ENCODE measurements around the gene WWC1.
A peak's percentile ranks its signal among the peaks of the same experiment; 100 is the strongest.

The WWC1 gene

DNA sequence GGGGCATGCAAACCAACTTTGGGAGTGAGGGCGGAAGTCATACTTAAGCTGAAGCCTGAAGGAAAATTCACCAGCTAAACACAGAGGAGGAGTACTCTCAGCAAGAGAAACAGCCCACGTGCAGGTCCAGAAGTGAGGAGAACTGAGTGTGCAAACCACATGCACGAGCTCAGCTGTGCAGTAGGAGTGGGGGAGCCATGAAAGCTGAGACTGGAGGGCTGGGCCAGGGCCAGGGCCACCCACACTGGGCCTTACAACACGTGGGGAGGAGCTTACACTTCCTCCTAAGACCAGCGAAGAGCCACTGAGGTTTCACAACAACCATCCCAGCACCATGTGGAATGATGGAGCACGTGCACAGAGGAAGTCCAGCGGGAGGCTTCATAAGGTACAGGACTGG, 9.3 kb upstream of the WWC1 start:
- Histone ChIP-seq H2BK5ac (ENCODE audit: low read depth, low read length, poor library complexity, severe bottlenecking) (no peak overlapping the region), H4K8ac (ENCODE audit: low read length) (no peak overlapping the region), H3K27ac (ENCODE audit: low read length, poor library complexity, severe bottlenecking) (no peak overlapping the region), H4K91ac (ENCODE audit: low read length) (no peak overlapping the region), H3K14ac (ENCODE audit: low read length in 2 of 2) (no peak overlapping the region), H3K18ac (ENCODE audit: low read depth in 1 of 2, low read length in 2 of 2) (no peak overlapping the region), H2AFZ (ENCODE audit: low read depth, low read length) (no peak overlapping the region), H3K4me3 (ENCODE audit: insufficient read depth in 1 of 2, low read depth in 1 of 2, low read length in 2 of 2) (no peak overlapping the region), H3K4me1 (ENCODE audit: control insufficient read depth, insufficient read depth, low read depth, low read length) (peaks cover 8% of the 10 kb centered on the region), H2BK12ac (ENCODE audit: low read length in 2 of 2) (no peak overlapping the region), H3K79me1 (replicated peaks; ENCODE audit: low read length, poor library complexity, severe bottlenecking) (no peaks in the 10 kb centered on the region), H3K9me3 (ENCODE audit: control insufficient read depth, low read length) (peaks cover 26% of the 10 kb centered on the region), H3K4ac (ENCODE audit: low read depth in 1 of 2, low read length in 2 of 2) (no peak overlapping the region), H3K4me2 (ENCODE audit: low read length, poor library complexity, severe bottlenecking) (no peak overlapping the region), H3K9ac (ENCODE audit: low read length) (no peak overlapping the region), H2AK5ac (ENCODE audit: low read length, severe bottlenecking) (no peak overlapping the region), H2BK120ac (ENCODE audit: low read depth, low read length) (no peak overlapping the region), H3K23ac (ENCODE audit: low read length in 2 of 2) (no peak overlapping the region), H3K27me3 (ENCODE audit: control insufficient read depth in 1 of 2, insufficient read depth in 1 of 2, low read length in 2 of 2) (peaks cover 33 to 35% of the 10 kb centered on the region in 2 experiments), H2BK15ac (ENCODE audit: low read depth, poor library complexity, severe bottlenecking) (no peak overlapping the region), H3K36me3 (ENCODE audit: control insufficient read depth in 1 of 2, insufficient read depth in 2 of 2, low read depth in 1 of 2, low read length in 2 of 2) (no peaks in the 10 kb centered on the region)
- peak; percentile 57 for DNase-seq
- 44% methylated on average over 7 of the region's 7 CpGs for WGBS

GRCh38 chr5:168284809-168285208, 6.6 kb upstream of the WWC1 start:
- Histone ChIP-seq H3K79me1 (replicated peaks; ENCODE audit: low read length, poor library complexity, severe bottlenecking) (no peaks in the 10 kb centered on the region), H3K14ac (ENCODE audit: low read length in 2 of 2) (no peak overlapping the region), H4K8ac (ENCODE audit: low read length) (no peak overlapping the region), H2BK15ac (ENCODE audit: low read depth, poor library complexity, severe bottlenecking) (no peak overlapping the region), H3K4me3 (ENCODE audit: insufficient read depth in 1 of 2, low read depth in 1 of 2, low read length in 2 of 2) (no peak overlapping the region), H2BK5ac (ENCODE audit: low read depth, low read length, poor library complexity, severe bottlenecking) (no peak overlapping the region), H3K4ac (ENCODE audit: low read depth in 1 of 2, low read length in 2 of 2) (no peak overlapping the region), H4K91ac (ENCODE audit: low read length) (no peak overlapping the region), H3K27me3 (ENCODE audit: control insufficient read depth in 1 of 2, insufficient read depth in 1 of 2, low read length in 2 of 2) (peaks cover 22 to 29% of the 10 kb centered on the region in 2 experiments), H3K9ac (ENCODE audit: low read length) (no peak overlapping the region), H3K18ac (ENCODE audit: low read depth in 1 of 2, low read length in 2 of 2) (no peak overlapping the region), H2AFZ (ENCODE audit: low read depth, low read length) (no peak overlapping the region), H3K4me2 (ENCODE audit: low read length, poor library complexity, severe bottlenecking) (no peak overlapping the region), H2AK5ac (ENCODE audit: low read length, severe bottlenecking) (no peak overlapping the region), H3K23ac (ENCODE audit: low read length in 2 of 2) (no peak overlapping the region), H3K9me3 (ENCODE audit: control insufficient read depth, low read length) (peaks cover 26% of the 10 kb centered on the region), H3K4me1 (ENCODE audit: control insufficient read depth, insufficient read depth, low read depth, low read length) (peaks cover 7% of the 10 kb centered on the region), H2BK12ac (ENCODE audit: low read length in 2 of 2) (no peak overlapping the region), H3K36me3 (ENCODE audit: control insufficient read depth in 1 of 2, insufficient read depth in 2 of 2, low read depth in 1 of 2, low read length in 2 of 2) (no peaks in the 10 kb centered on the region), H3K27ac (ENCODE audit: low read length, poor library complexity, severe bottlenecking) (no peak overlapping the region), H2BK120ac (ENCODE audit: low read depth, low read length) (no peak overlapping the region)
- no peak for DNase-seq
- 69% methylated on average over 3 of the region's 4 CpGs for WGBS

GRCh38 chr5:168285696-168286095, 5.7 kb upstream of the WWC1 start:
- no peaks in the 10 kb centered on the region for H3K79me1 ChIP-seq (replicated peaks; ENCODE audit: low read length, poor library complexity, severe bottlenecking)
- peaks cover 26% of the 10 kb centered on the region for H3K9me3 ChIP-seq (ENCODE audit: control insufficient read depth, low read length)
- H2AFZ ChIP-seq (ENCODE audit: low read depth, low read length), result no peak overlapping the region
- no peak overlapping the region for H2BK12ac ChIP-seq (ENCODE audit: low read length in 2 of 2)
- peaks cover 10% of the 10 kb centered on the region for H3K4me1 ChIP-seq (ENCODE audit: control insufficient read depth, insufficient read depth, low read depth, low read length)
- H3K4me2 ChIP-seq (ENCODE audit: low read length, poor library complexity, severe bottlenecking), result no peak overlapping the region
- no peak overlapping the region for H2AK5ac ChIP-seq (ENCODE audit: low read length, severe bottlenecking)
- no peak for DNase-seq
- H4K8ac ChIP-seq (ENCODE audit: low read length), result no peak overlapping the region
- no peak overlapping the region for H3K9ac ChIP-seq (ENCODE audit: low read length)
- no peak overlapping the region for H3K14ac ChIP-seq (ENCODE audit: low read length in 2 of 2)
- H2BK120ac ChIP-seq (ENCODE audit: low read depth, low read length), result no peak overlapping the region
- no peak overlapping the region for H3K4ac ChIP-seq (ENCODE audit: low read depth in 1 of 2, low read length in 2 of 2)
- no peak overlapping the region for H3K18ac ChIP-seq (ENCODE audit: low read depth in 1 of 2, low read length in 2 of 2)
- no peak overlapping the region for H3K27ac ChIP-seq (ENCODE audit: low read length, poor library complexity, severe bottlenecking)
- no peaks in the 10 kb centered on the region for H3K36me3 ChIP-seq (ENCODE audit: control insufficient read depth in 1 of 2, insufficient read depth in 2 of 2, low read depth in 1 of 2, low read length in 2 of 2)
- H2BK5ac ChIP-seq (ENCODE audit: low read depth, low read length, poor library complexity, severe bottlenecking), result no peak overlapping the region
- H3K23ac ChIP-seq (ENCODE audit: low read length in 2 of 2), result no peak overlapping the region
- H4K91ac ChIP-seq (ENCODE audit: low read length), result no peak overlapping the region
- H2BK15ac ChIP-seq (ENCODE audit: low read depth, poor library complexity, severe bottlenecking), result no peak overlapping the region
- no peak overlapping the region for H3K4me3 ChIP-seq (ENCODE audit: insufficient read depth in 1 of 2, low read depth in 1 of 2, low read length in 2 of 2)
- peaks cover 22 to 29% of the 10 kb centered on the region in 2 experiments for H3K27me3 ChIP-seq (ENCODE audit: control insufficient read depth in 1 of 2, insufficient read depth in 1 of 2, low read length in 2 of 2)
- no CpG with 5 or more reads among the region's 2 CpGs for WGBS

DNA sequence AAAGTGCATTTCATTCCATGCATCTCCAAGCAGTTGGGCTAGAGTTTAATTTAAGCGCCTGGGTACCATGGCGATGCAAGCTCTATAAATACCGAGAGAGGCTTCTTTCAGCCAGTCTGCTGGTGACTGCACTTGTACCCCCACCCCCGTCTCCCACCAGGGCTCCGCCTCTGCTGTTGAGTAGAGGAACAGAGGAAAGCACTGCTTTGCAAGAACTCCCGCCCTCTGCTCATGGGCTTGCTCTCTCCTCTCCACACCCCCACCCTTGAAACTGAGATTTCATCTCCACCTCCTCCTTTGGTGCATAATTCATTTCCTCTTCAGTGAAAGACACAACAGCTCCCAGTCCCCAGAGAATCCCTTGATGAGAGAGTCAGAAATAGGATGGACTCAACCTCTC, 5.1 kb upstream of the WWC1 start:
- DNase-seq, result no peak
- Histone ChIP-seq H2BK120ac (ENCODE audit: low read depth, low read length) (no peak overlapping the region), H3K4ac (ENCODE audit: low read depth in 1 of 2, low read length in 2 of 2) (no peak overlapping the region), H2AFZ (ENCODE audit: low read depth, low read length) (no peak overlapping the region), H3K36me3 (ENCODE audit: control insufficient read depth in 1 of 2, insufficient read depth in 2 of 2, low read depth in 1 of 2, low read length in 2 of 2) (no peaks in the 10 kb centered on the region), H3K9ac (ENCODE audit: low read length) (no peak overlapping the region), H2BK12ac (ENCODE audit: low read length in 2 of 2) (no peak overlapping the region), H3K23ac (ENCODE audit: low read length in 2 of 2) (no peak overlapping the region), H2AK5ac (ENCODE audit: low read length, severe bottlenecking) (no peak overlapping the region), H3K9me3 (ENCODE audit: control insufficient read depth, low read length) (peaks cover 26% of the 10 kb centered on the region), H3K18ac (ENCODE audit: low read depth in 1 of 2, low read length in 2 of 2) (no peak overlapping the region), H3K4me1 (ENCODE audit: control insufficient read depth, insufficient read depth, low read depth, low read length) (peaks cover 13% of the 10 kb centered on the region), H3K79me1 (replicated peaks; ENCODE audit: low read length, poor library complexity, severe bottlenecking) (no peaks in the 10 kb centered on the region), H4K8ac (ENCODE audit: low read length) (no peak overlapping the region), H3K27ac (ENCODE audit: low read length, poor library complexity, severe bottlenecking) (no peak overlapping the region), H4K91ac (ENCODE audit: low read length) (no peak overlapping the region), H3K14ac (ENCODE audit: low read length in 2 of 2) (no peak overlapping the region), H3K4me3 (ENCODE audit: insufficient read depth in 1 of 2, low read depth in 1 of 2, low read length in 2 of 2) (no peak overlapping the region), H3K4me2 (ENCODE audit: low read length, poor library complexity, severe bottlenecking) (no peak overlapping the region), H3K27me3 (ENCODE audit: control insufficient read depth in 1 of 2, insufficient read depth in 1 of 2, low read length in 2 of 2) (peaks cover 22 to 29% of the 10 kb centered on the region in 2 experiments), H2BK5ac (ENCODE audit: low read depth, low read length, poor library complexity, severe bottlenecking) (no peak overlapping the region), H2BK15ac (ENCODE audit: low read depth, poor library complexity, severe bottlenecking) (no peak overlapping the region)
- WGBS, result 31% methylated on average over 6 of the region's 6 CpGs

Measured in mesenchymal stem cell (in vitro differentiated cells and primary cell).